ENCODE measurements around the gene CELSR1.

Gene CELSR1

DNA sequence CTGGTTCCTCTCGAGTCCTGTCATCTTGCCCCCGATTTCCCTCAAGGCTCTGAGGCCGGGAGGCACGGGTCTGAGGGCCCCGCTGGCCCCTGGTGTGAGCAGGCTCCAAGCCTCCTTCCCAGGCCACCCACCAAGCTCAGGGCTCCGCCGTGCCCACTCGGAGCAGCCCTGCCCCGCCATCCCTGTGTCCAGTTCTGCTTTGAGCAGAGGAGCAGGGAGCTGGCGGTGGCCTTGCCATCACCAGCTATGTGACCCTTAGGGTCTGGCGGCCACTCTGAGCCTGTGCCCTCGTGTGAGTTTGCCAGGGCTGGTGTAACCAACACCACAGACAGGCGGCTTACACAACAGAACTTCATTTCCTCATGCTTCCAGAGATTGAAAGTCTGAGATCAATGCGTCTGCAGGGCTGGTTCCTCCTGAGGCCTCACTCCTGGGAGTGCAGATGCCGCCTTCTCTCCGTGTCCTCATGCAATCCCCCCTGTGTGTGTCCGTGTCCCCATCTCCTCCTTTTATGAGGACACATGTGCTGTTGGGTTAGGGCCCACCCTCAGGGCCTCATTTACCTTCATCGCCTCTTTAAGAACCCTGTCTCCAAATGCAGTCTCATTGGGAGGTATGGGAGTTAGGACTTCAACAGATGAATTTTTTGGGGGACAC is 36.5 kb upstream of the CELSR1 start:
- Mint-ChIP-seq H3K4me1 (peaks cover 28% of the 10 kb centered on the region), H3K36me3 (ENCODE audit: low read depth) (no peaks in the 10 kb centered on the region), H3K27me3 (ENCODE audit: low read depth, poor library complexity) (peaks cover 26% of the 10 kb centered on the region), H3K4me3 (no peak overlapping the region), H3K9me3 (peaks cover 12% of the 10 kb centered on the region), H3K27ac (no peak overlapping the region)
- DNase-seq: no peak
- TF ChIP-seq, protein P1, sequence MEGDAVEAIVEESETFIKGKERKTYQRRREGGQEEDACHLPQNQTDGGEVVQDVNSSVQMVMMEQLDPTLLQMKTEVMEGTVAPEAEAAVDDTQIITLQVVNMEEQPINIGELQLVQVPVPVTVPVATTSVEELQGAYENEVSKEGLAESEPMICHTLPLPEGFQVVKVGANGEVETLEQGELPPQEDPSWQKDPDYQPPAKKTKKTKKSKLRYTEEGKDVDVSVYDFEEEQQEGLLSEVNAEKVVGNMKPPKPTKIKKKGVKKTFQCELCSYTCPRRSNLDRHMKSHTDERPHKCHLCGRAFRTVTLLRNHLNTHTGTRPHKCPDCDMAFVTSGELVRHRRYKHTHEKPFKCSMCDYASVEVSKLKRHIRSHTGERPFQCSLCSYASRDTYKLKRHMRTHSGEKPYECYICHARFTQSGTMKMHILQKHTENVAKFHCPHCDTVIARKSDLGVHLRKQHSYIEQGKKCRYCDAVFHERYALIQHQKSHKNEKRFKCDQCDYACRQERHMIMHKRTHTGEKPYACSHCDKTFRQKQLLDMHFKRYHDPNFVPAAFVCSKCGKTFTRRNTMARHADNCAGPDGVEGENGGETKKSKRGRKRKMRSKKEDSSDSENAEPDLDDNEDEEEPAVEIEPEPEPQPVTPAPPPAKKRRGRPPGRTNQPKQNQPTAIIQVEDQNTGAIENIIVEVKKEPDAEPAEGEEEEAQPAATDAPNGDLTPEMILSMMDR (IDR thresholded peaks at IDR 0.05): no peak

DNA sequence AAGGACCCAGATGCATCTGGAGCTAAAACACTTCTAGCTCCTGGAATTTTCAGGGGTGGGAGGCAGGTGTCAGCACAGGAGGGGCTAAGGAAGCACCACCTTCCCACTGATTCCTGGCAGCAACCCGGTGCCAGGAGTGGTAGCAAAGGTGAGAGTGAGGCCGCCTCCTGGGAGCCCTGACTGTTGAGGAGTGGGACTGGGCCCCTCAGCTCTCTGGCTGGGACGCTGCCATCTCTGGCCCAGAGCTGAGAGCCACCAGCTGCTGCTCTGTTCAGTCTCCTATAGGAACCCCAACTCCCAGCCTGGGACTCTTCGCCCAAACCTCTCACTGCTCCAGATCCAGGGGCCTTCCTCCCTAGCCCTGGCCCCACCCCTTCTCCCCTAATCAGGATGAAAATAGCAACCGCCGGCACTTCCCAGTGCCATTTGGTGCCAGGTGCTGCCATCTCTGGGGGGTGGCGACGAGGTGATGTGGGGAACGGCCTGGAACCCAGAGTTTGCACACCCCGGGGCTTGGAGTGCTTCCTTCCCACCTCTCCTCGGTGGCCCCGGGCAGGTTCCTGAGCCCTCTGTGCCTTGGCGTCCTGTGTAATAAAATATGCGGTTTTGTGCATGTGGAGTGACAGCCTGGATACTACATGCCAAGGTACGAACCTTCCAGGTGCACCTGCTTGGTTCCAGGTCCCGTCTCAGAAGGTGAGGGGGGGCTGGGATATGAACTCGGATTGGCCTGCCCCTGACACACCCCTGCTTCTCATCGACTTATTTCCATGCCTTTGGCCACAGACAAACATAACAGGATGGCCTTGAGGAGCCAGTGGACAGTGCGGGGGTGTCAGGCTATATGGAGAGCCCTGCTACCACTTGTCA is 35.7 kb upstream of the CELSR1 start:
- Mint-ChIP-seq H3K27me3 (ENCODE audit: low read depth, poor library complexity) (peaks cover 26% of the 10 kb centered on the region), H3K36me3 (ENCODE audit: low read depth) (no peaks in the 10 kb centered on the region), H3K9me3 (peaks cover 12% of the 10 kb centered on the region), H3K27ac (no peak overlapping the region), H3K4me1 (peaks cover 20% of the 10 kb centered on the region), H3K4me3 (no peak overlapping the region)
- TF ChIP-seq, protein P1 (IDR thresholded peaks at IDR 0.05): no peak
- DNase-seq: no peak

DNA sequence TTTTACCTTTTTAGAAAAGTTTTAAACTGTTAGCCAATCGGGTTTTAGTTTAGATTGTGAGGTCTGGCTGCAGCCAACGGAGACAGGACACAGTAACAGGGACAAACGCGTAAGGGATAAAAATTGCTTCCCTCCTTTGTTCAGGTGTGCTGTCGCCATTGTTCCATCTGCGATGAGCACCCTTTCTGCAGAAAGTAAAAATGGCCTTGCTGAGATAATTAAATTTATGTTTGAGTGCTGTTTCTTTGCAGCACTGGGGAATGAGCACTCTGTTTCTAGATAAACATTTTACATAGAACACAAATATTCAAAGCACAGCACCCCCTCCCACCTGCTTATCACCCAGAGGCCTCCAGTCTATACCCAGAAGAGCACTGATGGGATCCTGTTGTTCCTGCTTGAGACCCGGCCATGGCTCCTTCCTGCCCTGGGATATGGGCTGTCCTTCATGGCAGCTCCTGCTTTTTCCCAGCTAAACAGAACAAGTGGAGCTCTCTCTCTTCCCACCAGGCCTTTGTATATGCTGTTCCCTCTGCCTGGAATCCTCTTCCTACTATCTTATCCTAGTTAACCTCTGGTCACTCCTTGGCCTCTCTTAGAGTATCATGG is 34.3 kb upstream of the CELSR1 start:
- no peak overlapping the region for H3K4me3 Mint-ChIP-seq
- no peak for DNase-seq

DNA sequence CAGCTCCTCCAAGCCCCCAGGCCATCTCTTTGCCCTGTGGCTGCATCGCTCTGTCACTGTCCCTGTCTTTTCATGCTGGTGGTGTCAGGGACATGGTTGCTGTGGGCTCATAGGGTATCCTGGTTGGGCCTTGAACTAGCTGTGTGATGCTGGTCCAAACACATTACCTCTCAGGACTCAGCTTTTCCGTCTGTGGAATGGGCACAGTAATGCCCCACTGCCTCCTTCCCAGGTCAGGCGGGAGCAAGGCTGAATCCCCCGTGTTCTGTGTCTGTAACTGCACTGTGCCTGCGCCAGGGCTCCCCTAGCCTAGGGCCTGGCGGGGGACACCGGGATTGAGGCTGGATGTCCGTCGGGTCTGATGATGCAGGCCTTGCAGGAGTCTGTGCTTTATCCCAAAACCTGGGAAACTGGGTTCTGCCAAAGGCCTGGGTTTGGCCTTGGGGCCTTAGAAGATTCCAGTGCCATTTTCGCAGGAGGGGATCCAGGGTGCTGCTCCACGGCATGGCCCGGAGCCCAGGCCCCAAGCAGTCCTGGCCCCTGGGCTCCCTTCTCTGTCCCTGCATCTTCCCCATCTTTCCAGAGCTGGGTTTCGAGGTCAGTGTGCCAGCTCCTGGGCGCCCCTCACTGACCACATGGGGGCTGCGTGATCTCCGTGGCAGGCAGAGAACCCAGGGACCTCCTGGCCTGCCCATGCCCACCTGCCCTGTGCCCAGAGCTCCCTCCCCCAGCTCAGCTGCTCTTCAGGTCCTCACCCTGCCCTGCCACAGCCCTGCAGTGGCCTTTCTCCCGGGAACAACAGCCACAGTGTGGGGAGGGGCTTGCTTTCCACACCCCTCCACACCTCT is 32.7 kb upstream of the CELSR1 start:
- Mint-ChIP-seq H3K27ac (no peak overlapping the region), H3K27me3 (ENCODE audit: low read depth, poor library complexity) (peaks cover 25% of the 10 kb centered on the region), H3K4me1 (peaks cover 6% of the 10 kb centered on the region), H3K9me3 (peaks cover 12% of the 10 kb centered on the region), H3K4me3 (no peak overlapping the region), H3K36me3 (ENCODE audit: low read depth) (no peaks in the 10 kb centered on the region)
- DNase-seq: no peak
- TF ChIP-seq, protein P1 (IDR thresholded peaks at IDR 0.05): no peak

More for the DNA sequence above, 34.3 kb upstream of the CELSR1 start:
- H3K27ac Mint-ChIP-seq: no peak overlapping the region
- H3K27me3 Mint-ChIP-seq (ENCODE audit: low read depth, poor library complexity): peaks cover 30% of the 10 kb centered on the region
- H3K9me3 Mint-ChIP-seq: peaks cover 12% of the 10 kb centered on the region
- peaks cover 15% of the 10 kb centered on the region for H3K4me1 Mint-ChIP-seq
- no peaks in the 10 kb centered on the region for H3K36me3 Mint-ChIP-seq (ENCODE audit: low read depth)
- TF ChIP-seq, protein P1 (IDR thresholded peaks at IDR 0.05): no peak

- Mint-ChIP-seq H3K36me3 (ENCODE audit: low read depth) (no peaks in the 10 kb centered on the region), H3K4me1 (peaks cover 10% of the 10 kb centered on the region), H3K9me3 (peaks cover 12% of the 10 kb centered on the region), H3K4me3 (no peak overlapping the region), H3K27ac (no peak overlapping the region), H3K27me3 (ENCODE audit: low read depth, poor library complexity) (peaks cover 21% of the 10 kb centered on the region)
- no peak for DNase-seq
- TF ChIP-seq, protein P1 (IDR thresholded peaks at IDR 0.05): no peak
Measured at GRCh38 chr22:46569055-46569847, 31.8 kb upstream of the CELSR1 start.
